Motor neuron (in vitro differentiated cells): ENCODE measurements around the gene OMD. TPM values are rescaled to one million over a fixed set of nuclear protein-coding genes. Genes with fewer than 3 reads are reported as not detected.

ENCODE experiments used
- ATAC-seq, 8 experiments: fragments of 200-7000 bp; cut with Tn5 transposase; replicated peaks in 6 of 8; 2 replicates each; pipeline ENCODE4 v1.8.0; 2021; ENCODE audit warnings: mild to moderate bottlenecking in 8 of 8, moderate library complexity in 8 of 8
- H3K27ac ChIP-seq, 2 donors: fragments of 250-450 bp; sonication (Bioruptor Pico); 2 replicates each; pipeline ENCODE4 v1.9.0; 2021; ENCODE audit warnings: antibody characterized with exemption in 2 of 2, mild to moderate bottlenecking in 2 of 2, moderate library complexity in 1 of 2
- H3K4me1 ChIP-seq, 2 donors: fragments of 250-450 bp; sonication (Bioruptor Pico); replicated peaks in 1 of 2; 2 replicates each; pipeline ENCODE4 v1.6.1; 2021; ENCODE audit warnings: antibody characterized with exemption in 2 of 2, mild to moderate bottlenecking in 2 of 2, moderate library complexity in 1 of 2
- H3K4me3 ChIP-seq, 5 donors: fragments of 250-450 bp; sonication (Bioruptor Pico); 2 replicates each; pipeline ENCODE4 v1.9.0; 2021; ENCODE audit warnings: antibody characterized with exemption in 5 of 5, mild to moderate bottlenecking in 5 of 5, moderate library complexity in 4 of 5
- WGBS, 10 experiments: fragments of 450-650 bp; shearing (Covaris generic); methylation state at CpG; one replicate each; pipeline ENCODE4 v1.0.0; 2022; 5-methylcytosine and 5-hydroxymethylcytosine counted together
- in situ Hi-C, 9 experiments: fragments of 400-800 bp; cut with MboI; loops; one replicate each; pipeline ENCODE4 v1.15.0; 2021; ENCODE audit warnings: low sequenced_read_pairs in 9 of 9, low pct_unique_long_range_greater_than_20kb in 2 of 9; ENCODE audit not compliant: unreplicated experiment in 9 of 9
- total RNA-seq, 8 experiments: library from RNA; unstranded; fragments of 300-600 nt; gene quantifications; 2 replicates each; pipeline versions ENCODE4 v1.2.3 to v1.2.4, GENCODE V29; 2022

The OMD gene
- total RNA-seq, 8 experiments from 2014 or later = 0.08 to 16.3 (median 4.2) TPM

DNA sequence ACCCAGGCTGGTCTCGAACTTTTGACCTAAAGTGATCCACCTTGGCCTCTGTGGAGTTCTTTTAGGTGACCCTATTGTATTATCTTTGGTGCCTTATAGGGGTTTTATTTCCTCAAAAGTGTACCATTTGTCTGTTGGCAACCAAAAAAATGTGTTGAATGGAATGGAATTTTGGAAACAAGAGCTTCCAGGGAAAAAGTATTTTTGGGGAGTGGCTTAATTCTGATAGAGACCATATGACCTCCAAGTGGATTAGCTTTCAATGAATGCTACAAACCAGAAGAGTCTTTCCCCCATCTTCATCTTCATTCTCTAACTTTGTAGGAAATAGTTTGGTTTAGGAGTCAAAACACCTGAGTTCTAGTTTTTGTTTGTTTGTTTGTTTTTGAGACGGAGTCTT, 16.5 kb downstream of the OMD start:
- WGBS, 10 experiments = 72 to 100% (median 91%) methylated on average over 1 to 2 of the region's 2 CpGs; no CpG with 5 or more reads in 4 of the 10 experiments
- in situ Hi-C loops = no loop called here
- Histone ChIP-seq H3K27ac (no peak overlapping the region), H3K4me3 (no peak overlapping the region), H3K4me1 (no peaks in the 10 kb centered on the region)
- ATAC-seq = no peak

DNA sequence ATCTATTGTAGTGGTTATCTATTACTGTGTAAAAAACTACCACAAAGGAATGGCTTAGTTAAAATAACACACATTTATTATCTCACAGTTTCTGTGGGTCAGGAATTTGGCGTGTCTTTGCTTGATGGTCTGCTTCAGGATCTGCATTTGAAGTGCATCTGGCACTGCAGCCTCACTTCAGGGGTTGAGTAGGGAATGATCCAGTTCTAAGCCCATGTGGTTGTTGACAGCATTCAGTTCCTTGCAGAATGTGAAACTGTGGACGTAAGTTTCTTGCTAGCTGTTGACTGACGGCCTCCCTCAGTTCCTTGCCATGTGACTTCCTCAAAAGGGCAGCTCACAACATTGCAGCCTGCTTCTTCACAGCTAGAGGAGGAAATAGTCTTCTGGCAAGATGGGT, 17.8 kb downstream of the OMD start:
- no peak overlapping the region for H3K27ac ChIP-seq
- in situ Hi-C loops = no loop called here
- peak in 2 of 8 experiments; percentile 6 to 17 for ATAC-seq
- H3K4me3 ChIP-seq = no peak overlapping the region
- H3K4me1 ChIP-seq = no peaks in the 10 kb centered on the region
- 40 to 100% (median 62%) methylated on average over 1 to 3 of the region's 3 CpGs; no CpG with 5 or more reads in 2 of the 10 experiments for WGBS, 10 experiments

DNA sequence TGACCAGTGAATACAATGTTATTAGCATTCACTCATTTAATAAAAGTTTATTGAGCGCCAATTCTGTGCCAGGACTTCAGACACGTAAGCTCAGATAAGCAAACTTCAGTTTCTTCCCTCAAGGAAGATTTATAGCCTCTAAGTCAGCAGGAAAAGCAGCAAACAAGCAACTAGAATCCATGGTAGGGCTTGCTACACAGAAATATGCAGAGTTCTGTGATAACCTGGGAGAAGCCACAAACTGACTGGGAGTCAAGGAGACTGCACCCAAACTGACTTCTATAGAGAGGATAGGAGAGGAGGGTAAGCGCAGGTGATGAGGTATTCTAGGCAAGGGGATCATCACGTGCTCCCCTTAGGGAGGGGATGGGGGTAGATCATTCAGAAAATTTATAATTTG, 18.5 kb downstream of the OMD start:
- H3K4me1 ChIP-seq = no peaks in the 10 kb centered on the region
- no peak overlapping the region for H3K4me3 ChIP-seq
- H3K27ac ChIP-seq = no peak overlapping the region
- peak in 1 of 8 experiments; percentile 90 for ATAC-seq
- in situ Hi-C loops = no loop called here
- WGBS, 10 experiments = 53 to 96% (median 76%) methylated on average over 2 to 4 of the region's 4 CpGs

DNA sequence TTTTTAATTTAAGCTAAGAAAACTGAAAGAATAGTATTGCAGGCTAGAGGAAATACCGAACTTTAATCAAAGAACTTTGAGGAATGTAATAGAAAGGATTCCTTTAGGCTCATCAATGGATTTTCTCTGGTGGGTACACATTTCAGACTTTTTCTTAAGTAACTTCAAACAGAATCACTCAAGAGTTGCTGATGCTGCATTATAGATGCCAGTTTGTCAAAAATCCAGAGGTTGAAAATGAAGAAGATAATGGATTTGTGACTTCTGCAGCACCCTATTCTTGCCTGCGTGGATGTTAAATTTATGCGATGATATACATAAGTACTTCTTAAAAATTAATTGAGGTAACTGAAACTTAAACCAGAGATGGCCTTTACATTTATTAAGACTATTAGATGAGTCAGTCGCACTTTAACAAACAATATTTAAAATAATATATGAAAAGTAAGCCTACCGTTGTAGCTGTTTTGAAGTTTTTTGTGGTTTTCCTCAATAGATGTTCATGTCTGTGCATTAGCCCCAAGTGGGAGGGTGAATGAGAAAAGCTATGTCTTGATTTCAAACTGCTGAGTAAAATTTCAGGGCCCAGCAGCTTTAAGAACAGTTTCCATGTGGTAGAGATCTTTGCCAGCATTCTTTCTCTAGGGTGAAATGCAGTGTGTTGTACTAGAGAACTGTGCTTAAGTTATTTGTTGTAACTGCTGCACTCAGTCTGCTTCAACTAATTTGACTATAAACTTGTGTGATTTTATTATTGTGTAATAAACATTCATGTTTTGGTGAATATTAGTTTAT, 20.0 kb downstream of the OMD start, which contains the start of gene OGN:
Gene OGN (minus strand): TSS at position 537 of the 795 bp plus-strand sequence. CDS start 1,171 bp downstream, outside the sequence.
- Histone ChIP-seq H3K27ac (no peak within 1 kb of the TSS), H3K4me1 (no peaks in the 10 kb centered on the region), H3K4me3 (no peak within 1 kb of the TSS)
- in situ Hi-C loops = no loop called here
- WGBS, 10 experiments = 9 to 100% (median 81%) methylated on average over 1 to 5 of the region's 5 CpGs
- ATAC-seq = peak in 1 of 8 experiments; percentile 16

DNA sequence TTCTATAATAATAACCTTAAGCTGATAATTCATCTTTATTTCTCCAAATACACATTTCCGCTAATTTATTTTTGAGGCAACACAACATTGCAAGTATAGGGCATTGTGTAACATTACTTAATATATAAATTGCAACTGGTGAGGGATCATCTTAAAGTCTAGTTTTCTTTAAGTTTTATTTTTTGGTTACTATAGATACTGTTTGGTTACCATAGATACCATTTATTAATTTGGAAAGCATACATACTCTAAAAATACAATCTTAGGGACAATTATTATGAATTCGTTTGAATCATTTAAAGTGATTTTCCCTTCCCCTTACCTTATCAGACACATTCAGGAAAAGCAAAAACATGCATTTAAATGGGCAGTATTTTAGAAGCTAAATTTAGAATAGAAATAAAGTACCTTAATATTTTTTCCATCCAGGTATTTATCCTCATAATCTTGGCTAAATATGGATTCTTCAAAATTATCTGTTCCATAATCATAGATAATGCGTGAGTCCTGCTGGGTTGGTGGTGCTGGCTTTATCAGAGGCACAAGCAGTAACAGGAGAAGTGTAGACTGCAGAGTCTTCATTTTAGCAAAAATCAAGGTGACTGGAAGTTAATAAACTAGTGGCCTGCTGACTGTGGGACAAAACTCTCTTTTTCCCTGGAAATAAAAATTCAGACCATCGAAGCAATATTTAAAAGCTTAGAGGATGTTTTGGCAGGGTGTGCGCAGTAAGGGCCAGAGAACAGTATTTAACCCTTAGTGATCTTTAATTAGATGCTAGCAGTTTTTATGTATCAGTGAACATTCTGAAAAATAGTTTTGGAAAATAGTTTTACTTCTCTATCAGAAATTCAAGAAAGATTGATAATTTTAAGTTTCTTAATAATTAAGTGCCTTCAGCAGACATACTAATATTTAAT, 21.2 kb downstream of the OMD start:
- 61 to 100% (median 86%) methylated on average over 1 to 5 of the region's 5 CpGs for WGBS, 10 experiments
- Histone ChIP-seq H3K4me3 (no peak overlapping the region), H3K27ac (no peak overlapping the region), H3K4me1 (no peaks in the 10 kb centered on the region)
- ATAC-seq = no peak
- in situ Hi-C loops = no loop called here

DNA sequence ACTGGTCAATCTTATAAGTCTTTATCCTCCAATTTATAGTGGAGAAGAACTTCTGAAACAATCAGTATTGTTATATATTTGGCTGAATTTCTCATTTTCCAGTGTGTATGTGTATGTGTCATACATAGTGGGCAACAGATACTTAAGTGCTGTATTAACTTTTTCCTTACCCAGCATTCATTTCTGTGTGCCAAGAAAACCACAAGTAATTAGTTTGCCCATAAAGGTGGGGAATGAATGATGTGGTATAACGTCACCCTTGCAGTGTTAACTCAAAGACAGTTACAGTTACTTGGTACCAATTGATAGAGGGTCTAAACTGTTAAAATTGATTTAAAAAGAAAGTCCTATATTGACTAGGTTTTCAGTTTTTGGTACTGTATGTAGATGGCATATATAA, 21.9 kb downstream of the OMD start:
- Histone ChIP-seq H3K4me3 (no peak overlapping the region), H3K27ac (no peak overlapping the region), H3K4me1 (no peaks in the 10 kb centered on the region)
- in situ Hi-C loops = no loop called here
- ATAC-seq = no peak
- whole genome bisulfite sequencing, 10 experiments = 0 to 80% (median 67%) methylated on average over 1 of the region's 1 CpG; no CpG with 5 or more reads in 4 of the 10 experiments

DNA sequence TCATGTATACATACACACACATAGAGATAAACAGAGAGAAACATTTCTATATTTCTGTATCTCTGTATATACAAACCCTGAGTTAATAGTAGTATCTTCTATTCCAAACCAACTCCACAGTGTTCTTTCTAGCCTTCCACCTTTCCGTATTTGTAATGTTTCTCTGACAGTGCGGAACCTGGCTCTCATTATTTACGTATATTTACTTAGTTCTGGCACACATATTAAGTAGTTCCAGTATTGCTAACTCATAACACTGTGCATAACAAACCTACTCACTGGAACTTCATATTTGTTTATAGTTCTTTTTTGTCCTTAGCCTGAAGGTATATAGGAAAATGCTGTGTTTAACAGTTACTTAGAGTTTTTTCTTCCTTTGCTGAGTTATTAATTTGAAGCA, 26.4 kb downstream of the OMD start:
- in situ Hi-C loops = no loop called here
- H3K4me3 ChIP-seq = no peak overlapping the region
- ATAC-seq = no peak
- no peak overlapping the region for H3K27ac ChIP-seq
- 90 to 100% (median 96%) methylated on average over 2 to 3 of the region's 3 CpGs for WGBS, 10 experiments
- no peaks in the 10 kb centered on the region for H3K4me1 ChIP-seq

DNA sequence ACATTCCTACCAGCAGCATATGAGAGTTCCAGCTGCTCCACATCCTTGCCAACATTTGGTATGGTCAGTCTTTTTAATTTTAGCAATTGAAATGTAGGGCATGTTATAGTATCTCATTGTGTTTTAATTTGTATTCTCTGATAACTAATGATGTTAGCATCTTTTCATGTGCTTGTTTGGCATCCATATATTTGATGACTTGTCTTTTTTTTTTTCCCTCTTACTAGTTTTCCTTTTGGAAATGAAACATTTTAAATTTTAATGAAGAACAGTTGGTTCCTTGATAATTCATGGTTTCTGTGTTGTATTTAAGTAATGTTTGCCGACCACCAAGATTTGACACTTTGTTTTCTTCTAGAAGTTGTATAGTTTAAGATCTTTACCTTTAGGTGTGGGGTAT, 28.7 kb downstream of the OMD start:
- Histone ChIP-seq H3K4me3 (no peak overlapping the region), H3K27ac (no peak overlapping the region), H3K4me1 (no peaks in the 10 kb centered on the region)
- 0 to 100% (median 84%) methylated on average over 1 of the region's 1 CpG; no CpG with 5 or more reads in 2 of the 10 experiments for WGBS, 10 experiments
- in situ Hi-C loops = no loop called here
- ATAC-seq = no peak

DNA sequence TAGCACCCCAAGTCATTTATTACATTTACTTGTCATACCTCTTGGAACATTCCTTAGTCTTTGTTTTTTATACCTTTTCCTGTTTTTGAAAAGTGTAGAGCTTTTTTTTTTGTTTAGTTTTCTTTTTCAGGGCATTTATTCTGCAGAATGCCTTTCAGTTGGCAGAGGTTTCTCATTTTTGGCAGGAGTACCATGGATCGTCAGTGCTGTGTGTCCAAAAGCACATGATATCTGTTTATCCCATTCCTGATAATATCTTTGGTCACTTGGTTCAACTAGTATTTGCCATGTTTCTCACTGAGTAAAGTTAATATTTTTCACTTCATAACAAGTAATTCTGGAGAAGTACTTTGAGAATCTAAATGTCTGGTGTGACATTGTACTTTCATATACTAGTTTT, 30.6 kb downstream of the OMD start:
- H3K4me3 ChIP-seq = no peak overlapping the region
- no peak overlapping the region for H3K27ac ChIP-seq
- no peak for ATAC-seq
- in situ Hi-C loops = no loop called here
- H3K4me1 ChIP-seq = no peaks in the 10 kb centered on the region
- WGBS, 10 experiments = 33 to 100% (median 73%) methylated on average over 1 of the region's 1 CpG; no CpG with 5 or more reads in 3 of the 10 experiments

DNA sequence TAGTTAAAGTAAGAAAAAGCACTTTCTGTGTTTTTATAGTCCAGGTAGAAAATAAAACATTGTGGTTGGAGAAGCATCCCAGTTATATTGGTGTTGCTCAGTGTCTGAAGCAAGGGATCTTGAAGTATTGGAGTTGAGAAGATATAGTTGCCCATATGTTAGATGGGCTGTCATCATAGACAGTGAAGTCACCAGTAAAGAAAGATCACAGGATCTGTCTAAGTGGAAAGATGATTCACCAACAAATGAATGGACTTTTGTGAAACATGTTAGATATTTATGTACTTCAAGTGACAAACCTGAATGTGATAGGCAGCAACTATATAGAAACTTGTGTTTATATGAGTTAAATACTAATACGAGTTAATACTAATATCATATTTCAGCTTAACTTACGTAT, 31.6 kb downstream of the OMD start:
- WGBS, 10 experiments = 50 to 100% (median 81%) methylated on average over 1 to 2 of the region's 2 CpGs; no CpG with 5 or more reads in 3 of the 10 experiments
- Histone ChIP-seq H3K4me1 (no peaks in the 10 kb centered on the region), H3K4me3 (no peak overlapping the region), H3K27ac (no peak overlapping the region)
- in situ Hi-C loops = no loop called here
- ATAC-seq = peak in 1 of 8 experiments; percentile 24

DNA sequence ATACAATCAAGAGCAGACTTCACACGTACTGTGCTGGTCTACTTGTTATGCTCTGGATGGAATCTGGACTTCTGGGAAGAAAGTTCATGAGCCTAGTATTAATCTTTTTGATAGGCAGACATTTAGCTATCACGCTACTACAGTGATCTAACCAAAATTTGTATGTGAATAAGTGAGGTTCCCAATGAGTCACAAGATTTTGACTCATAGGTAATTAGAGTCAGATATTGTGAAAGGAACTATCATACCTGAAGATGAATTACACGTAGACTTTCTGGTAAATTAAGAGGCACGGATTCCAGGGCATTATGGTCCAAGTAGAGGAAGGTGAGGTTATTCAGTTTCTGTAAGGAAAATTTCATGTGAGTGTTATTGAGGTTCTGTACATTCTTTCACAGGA, 38.3 kb downstream of the OMD start:
- peak in 1 of 8 experiments; percentile 31 for ATAC-seq
- no peak overlapping the region for H3K4me3 ChIP-seq
- no peaks in the 10 kb centered on the region for H3K4me1 ChIP-seq
- 77 to 96% (median 89%) methylated on average over 1 to 4 of the region's 4 CpGs; no CpG with 5 or more reads in 1 of the 10 experiments for WGBS, 10 experiments
- in situ Hi-C loops = no loop called here
- no peak overlapping the region for H3K27ac ChIP-seq

DNA sequence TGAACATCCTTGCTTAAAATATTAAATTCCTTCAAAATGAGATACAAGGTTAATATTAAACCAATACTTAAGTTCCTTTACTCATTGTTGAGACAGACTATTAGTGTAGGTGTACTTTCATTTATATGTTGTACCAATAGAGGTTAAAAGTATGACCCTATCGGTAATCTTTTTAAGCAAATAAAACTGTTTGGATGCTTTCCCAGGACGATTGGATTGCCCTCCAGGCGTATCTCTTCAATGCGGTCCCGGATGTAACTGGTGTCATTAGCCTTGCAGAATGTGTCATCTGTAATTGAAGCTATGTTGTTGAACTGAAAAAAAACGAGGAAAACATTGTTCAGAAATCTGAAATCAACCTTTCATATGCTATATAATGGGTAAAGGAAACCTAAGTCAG, 38.8 kb downstream of the OMD start:
- WGBS, 10 experiments = 40 to 100% (median 73%) methylated on average over 1 to 6 of the region's 6 CpGs; no CpG with 5 or more reads in 2 of the 10 experiments
- Histone ChIP-seq H3K4me3 (no peak overlapping the region), H3K27ac (no peak overlapping the region), H3K4me1 (no peaks in the 10 kb centered on the region)
- in situ Hi-C loops = no loop called here
- no peak for ATAC-seq

DNA sequence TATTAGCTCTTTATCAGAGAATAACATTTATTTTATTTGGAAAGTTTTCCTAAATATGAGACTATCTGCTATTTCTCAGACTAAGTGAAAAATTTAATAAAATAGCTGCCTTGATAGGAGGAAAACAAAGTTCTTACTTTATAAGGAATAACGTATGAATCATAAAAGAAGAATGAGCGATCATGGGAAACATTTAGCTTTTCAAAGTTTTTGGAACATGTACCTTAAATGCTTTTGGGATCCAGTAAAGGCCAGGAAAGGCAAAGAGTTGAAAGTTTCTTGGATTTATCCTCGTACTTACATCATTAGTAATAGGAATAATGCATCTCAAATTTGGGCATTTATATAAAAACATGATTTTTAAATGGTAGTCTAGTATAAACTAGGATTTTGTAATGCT, 39.3 kb downstream of the OMD start:
- ATAC-seq = no peak
- WGBS, 10 experiments = 82 to 100% (median 94%) methylated on average over 1 to 3 of the region's 3 CpGs
- H3K4me1 ChIP-seq = no peaks in the 10 kb centered on the region
- in situ Hi-C loops = no loop called here
- H3K4me3 ChIP-seq = no peak overlapping the region
- H3K27ac ChIP-seq = no peak overlapping the region
